Measurements from ENCODE around the gene ZNF638.

- TF ChIP-seq CTCF (IDR thresholded peaks at IDR 0.05) (no peak), ZSCAN18 (CRISPR knock-in tag; IDR thresholded peaks at IDR 0.05) (no peak), ZNF232 (CRISPR knock-in tag; IDR thresholded peaks at IDR 0.05) (no peak), USF1 (CRISPR knock-in tag; IDR thresholded peaks at IDR 0.05) (no peak), ARID4B (CRISPR knock-in tag; IDR thresholded peaks at IDR 0.05; ENCODE audit: borderline replicate concordance) (no peak), OVOL2 (CRISPR knock-in tag; IDR thresholded peaks at IDR 0.05; ENCODE audit: borderline replicate concordance) (no peak), TP53 (CRISPR knock-in tag; IDR thresholded peaks at IDR 0.05) (no peak), AFF4 (CRISPR knock-in tag; IDR thresholded peaks at IDR 0.05; ENCODE audit: borderline replicate concordance) (no peak), FOXK1 (CRISPR knock-in tag; IDR thresholded peaks at IDR 0.05) (no peak), KAT7 (CRISPR knock-in tag; IDR thresholded peaks at IDR 0.05; ENCODE audit: borderline replicate concordance) (no peak), GABPB1 (CRISPR knock-in tag; IDR thresholded peaks at IDR 0.05) (no peak), ZNF416 (CRISPR knock-in tag; IDR thresholded peaks at IDR 0.05) (no peak), CREB1 (CRISPR knock-in tag; IDR thresholded peaks at IDR 0.05) (no peak)
These were observed 824 bp upstream of the ZNF638 start for GRCh38 chr2:71330585-71331330.
